Heart left ventricle (tissue), 16 donors: ENCODE measurements around the gene TTN. TPM values are rescaled to one million over a fixed set of nuclear protein-coding genes. Genes with fewer than 3 reads are reported as not detected.
"Not testable (repeated sequence)": the region's sequence is repeated elsewhere in the genome, so short reads cannot be mapped to it uniquely, and the experiment has no call there.

Experiments used
- ATAC-seq, 4 donors: fragments of 200-7000 bp; cut with Tn5 transposase; one replicate each; pipeline ENCODE4 v1.9.1; 2020 to 2022; ENCODE audit warnings: moderate library complexity in 4 of 4, mild to moderate bottlenecking in 3 of 4, moderate number of reproducible peaks in 1 of 4
- DNase-seq, 5 donors: peaks; one replicate each; pipeline ENCODE4 v3.0.0-alpha.2; 2020
- H3K27ac ChIP-seq, 12 donors: fragments of 200-600 bp; sonication (generic) in 4 of 12; one replicate each; pipeline versions ENCODE4 v1.5.0 to v1.8.0; 2016 to 2022; ENCODE audit warnings: mild to moderate bottlenecking in 2 of 12
- H3K27me3 ChIP-seq, 9 donors: fragments of 200-600 bp; sonication (generic) in 2 of 9; one replicate each; pipeline versions ENCODE4 v1.5.1 to v1.8.0; 2016 to 2022; ENCODE audit warnings: mild to moderate bottlenecking in 3 of 9
- H3K36me3 ChIP-seq, 9 donors: fragments of 200-600 bp; sonication (generic) in 2 of 9; one replicate each; pipeline versions ENCODE4 v1.5.0 to v1.8.0; 2018 to 2022; ENCODE audit warnings: mild to moderate bottlenecking in 2 of 9
- H3K4me1 ChIP-seq, 12 donors: fragments of 200-600 bp; sonication (generic) in 4 of 12; one replicate each; pipeline versions ENCODE4 v1.5.0 to v1.8.0; 2016 to 2022; ENCODE audit warnings: mild to moderate bottlenecking in 3 of 12
- H3K4me3 ChIP-seq, 12 donors: fragments of 200-600 bp; sonication (generic) in 4 of 12; one replicate each; pipeline versions ENCODE4 v1.5.0 to v1.8.0; 2017 to 2022; ENCODE audit warnings: mild to moderate bottlenecking in 9 of 12, moderate library complexity in 4 of 12
- H3K9me3 ChIP-seq, 12 donors: fragments of 200-600 bp; sonication (generic) in 4 of 12; one replicate each; pipeline versions ENCODE4 v1.5.0 to v1.8.0; 2016 to 2022; ENCODE audit warnings: mild to moderate bottlenecking in 1 of 12
- CTCF ChIP-seq, 12 donors: fragments of 200-600 bp; sonication (generic) in 4 of 12; IDR thresholded peaks; one replicate each; pipeline versions ENCODE4 v1.5.0 to v1.8.0; 2018 to 2022; ENCODE audit warnings: antibody characterized with exemption in 12 of 12, mild to moderate bottlenecking in 5 of 12
- POLR2A ChIP-seq, 2 donors: fragments of 450-650 bp; IDR thresholded peaks; one replicate each; pipeline ENCODE4 v1.6.1; 2017; ENCODE audit warnings: antibody characterized with exemption in 2 of 2, mild to moderate bottlenecking in 2 of 2, moderate library complexity in 2 of 2
- WGBS, 4 donors: extraction: QIAGEN DNeasy Blood & Tissue Kit in 2 of 4; methylation state at CpG; one replicate each; pipeline versions ENCODE4 v1.1.5 to v1.1.7; 2013 to 2018; 5-methylcytosine and 5-hydroxymethylcytosine counted together
- intact Hi-C, 10 donors: fragments of 100-400 bp; cut with DNase I; formaldehyde crosslinking; loops; one replicate each; pipeline versions ENCODE4 v1.11.1 to v1.14.2; 2022
- polyA plus RNA-seq, 2 donors: library from polyadenylated mRNA; stranded (reverse); fragments of 200-250 nt; gene quantifications; one replicate each; pipeline ENCODE4 v1.2.3, GENCODE V29; 2013
- total RNA-seq, 9 donors: library from RNA; depleted of rRNA in 2 of 9; stranded (reverse); fragments of >200 nt in 2 of 9; fragmentation: NEBNext Ultra II Directional in 3 of 9; extraction: Animal tissue kit (Norgen Biotek cat#: 25700) in 3 of 9; gene quantifications; one replicate each; pipeline versions ENCODE4 v1.1.0 to v1.2.4, GENCODE V29; 2016 to 2023
- donor health status: ischemic (EF 13 %, LVEDD 7.1; RV severe dilation, severe dysfunction).
- donor health status: healthy with polysubstance abuse.
- donor health status: DM: no; HTN: yes; CAD: no.
- donor health status: DM: no; HTN: no; CAD: no.
- donor health status: ischemic (EF 25% LVEDD 6.9; RV normal size, moderate dysfunction).
- donor health status: ischemic (EF 25% LVEDD 5.7; RV mildly dilated, moderate dysfunction).
- donor health status: healthy.
- donor health status: DM: yes; HTN: yes; CAD: no.
- donor health status: ischemic (EF 35%, LVEDD 5.7; RV mildly dilated, moderate dysfunction).
- donor health status: nonischemic (EF 11% LVEDD 7.7; RV severe dilation, severe dysfunction).
- donor health status: DM: yes; HTN: yes; CAD: no.
- donor health status: PGD.
- donor health status: ischemic (EF 29% LVEDD 5.4; RV normal size, mild dysfunction).
- donor health status: nonischemic (EF 23%, LVEDD 6.1; RV moderate dilation, normal function).

The TTN gene
- total and polyA plus RNA-seq, 11 donors: 136 to 4,653 (median 3,379) TPM

- Histone ChIP-seq H3K9me3 (no peaks in the 10 kb centered on the region), H3K4me3 (no peak overlapping the region), H3K4me1 (peaks cover 0 to 31% (median 3%) of the 10 kb centered on the region in 12 donors), H3K27ac (no peak overlapping the region), H3K36me3 (peaks cover 2 to 83% (median 66%) of the 10 kb centered on the region in 9 donors), H3K27me3 (no peaks in the 10 kb centered on the region)
- ATAC-seq (no peak), DNase-seq (no peak)
- TF ChIP-seq POLR2A (IDR thresholded peaks at IDR 0.05) (no peak), CTCF (IDR thresholded peaks at IDR 0.05) (no peak)
- intact Hi-C loops: loop anchor here in 1 of 10 donors (10.0 kb wide), 1 partner anchor 414 kb away; the partner anchor contains the start of gene RBM45
- 85 to 92% (median 88%) methylated on average over 5 of the region's 5 CpGs for WGBS, 4 donors
Measured at GRCh38 chr2:178528647-178529046, 278.6 kb downstream of the TTN start.

- DNase-seq (no peak), ATAC-seq (no peak)
- Histone ChIP-seq H3K27me3 (no peaks in the 10 kb centered on the region), H3K4me3 (no peak overlapping the region), H3K9me3 (no peaks in the 10 kb centered on the region), H3K27ac (no peak overlapping the region), H3K36me3 (peaks cover 2 to 72% (median 55%) of the 10 kb centered on the region in 9 donors), H3K4me1 (peaks cover 0 to 32% (median 3%) of the 10 kb centered on the region in 12 donors)
- WGBS, 4 donors: 85 to 91% (median 88%) methylated on average over 2 of the region's 2 CpGs
- TF ChIP-seq CTCF (IDR thresholded peaks at IDR 0.05) (no peak), POLR2A (IDR thresholded peaks at IDR 0.05) (no peak)
- intact Hi-C loops: loop anchor here in 1 of 10 donors (10.0 kb wide), 1 partner anchor 413 kb away; the partner anchor contains the start of gene RBM45
Measured at GRCh38 chr2:178527592-178527991, 279.6 kb downstream of the TTN start.

- Histone ChIP-seq H3K4me1 (peaks cover 0 to 29% (median 3%) of the 10 kb centered on the region in 12 donors), H3K27ac (no peak overlapping the region), H3K27me3 (no peaks in the 10 kb centered on the region), H3K4me3 (no peak overlapping the region), H3K9me3 (no peaks in the 10 kb centered on the region), H3K36me3 (peaks cover 2 to 59% (median 42%) of the 10 kb centered on the region in 9 donors)
- no peak for DNase-seq
- ATAC-seq: no peak
- 92 to 95% (median 93%) methylated on average over 4 of the region's 4 CpGs for WGBS, 4 donors
- intact Hi-C loops: loop anchor here in 1 of 10 donors (10.0 kb wide), 1 partner anchor 411 kb away; the partner anchor contains the start of gene RBM45
- TF ChIP-seq POLR2A (IDR thresholded peaks at IDR 0.05): no peak
- no peak for TF ChIP-seq CTCF (IDR thresholded peaks at IDR 0.05)
Measured at GRCh38 chr2:178526256-178526655, 281.0 kb downstream of the TTN start.

GRCh38 chr2:178525460-178525859 is 281.8 kb downstream of the TTN start:
- DNase-seq, H3K27me3 ChIP-seq, H3K27ac ChIP-seq, ATAC-seq, H3K4me3 ChIP-seq, H3K9me3 ChIP-seq: not testable (repeated sequence)
- WGBS, 4 donors: 48 to 69% (median 67%) methylated on average over 1 of the region's 1 CpG
- intact Hi-C loops: loop anchor here in 1 of 10 donors (10.0 kb wide), 1 partner anchor 411 kb away; the partner anchor contains the start of gene RBM45
- Histone ChIP-seq H3K4me1 (peaks cover 0 to 21% (median 2%) of the 10 kb centered on the region in 12 donors), H3K36me3 (peaks cover 2 to 51% (median 35%) of the 10 kb centered on the region in 9 donors)

- H3K4me1 ChIP-seq: peaks cover 0 to 19% (median 1%) of the 10 kb centered on the region in 12 donors
- DNase-seq, ATAC-seq, H3K27me3 ChIP-seq, H3K27ac ChIP-seq, H3K4me3 ChIP-seq, H3K9me3 ChIP-seq: not testable (repeated sequence)
- intact Hi-C loops: loop anchor here in 1 of 10 donors (10.0 kb wide), 1 partner anchor 410 kb away; the partner anchor contains the start of gene RBM45
- 81 to 91% (median 86%) methylated on average over 4 to 5 of the region's 5 CpGs for WGBS, 4 donors
- H3K36me3 ChIP-seq: peaks cover 2 to 46% (median 30%) of the 10 kb centered on the region in 9 donors
Measured at GRCh38 chr2:178525010-178525409, 282.2 kb downstream of the TTN start.
